Measurements from ENCODE around the gene APOBEC3C.
"Not testable (repeated sequence)": the region's sequence is repeated elsewhere in the genome, so short reads cannot be mapped to it uniquely, and the experiment has no call there.

APOBEC3C gene

DNA sequence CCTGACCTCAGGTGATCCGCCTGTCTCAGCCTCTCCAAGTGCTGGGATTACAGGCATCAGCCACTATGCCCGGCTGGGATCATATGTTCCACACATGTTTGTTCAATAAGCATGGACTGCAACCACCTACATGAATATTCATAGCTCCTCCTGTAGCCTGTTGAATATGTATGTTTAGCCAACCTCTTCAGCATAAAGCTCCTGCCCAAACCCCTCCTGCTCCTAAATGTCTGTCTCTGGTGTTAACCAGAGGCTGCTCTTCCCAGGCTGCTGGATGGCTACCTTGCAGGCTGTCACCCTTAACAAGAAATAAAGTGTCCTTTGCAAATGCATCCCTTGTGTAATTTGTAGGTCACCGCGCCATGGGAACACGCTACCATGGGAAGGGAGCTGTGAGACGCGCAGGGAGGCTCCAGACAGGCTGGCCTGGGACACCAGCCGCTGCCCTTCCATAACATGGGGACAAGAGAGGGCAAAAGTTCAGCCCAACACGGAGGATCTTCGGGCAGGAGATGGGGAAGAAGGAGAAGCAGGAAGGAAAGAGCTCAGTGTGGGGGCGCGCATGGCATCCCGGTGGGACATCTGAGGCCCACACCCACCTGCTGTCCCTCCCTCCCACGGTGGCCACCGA lies 6.1 kb downstream of the APOBEC3C start:
- not testable (repeated sequence) for DNase-seq (ENCODE audit: low read depth in 3 of 3)

DNA sequence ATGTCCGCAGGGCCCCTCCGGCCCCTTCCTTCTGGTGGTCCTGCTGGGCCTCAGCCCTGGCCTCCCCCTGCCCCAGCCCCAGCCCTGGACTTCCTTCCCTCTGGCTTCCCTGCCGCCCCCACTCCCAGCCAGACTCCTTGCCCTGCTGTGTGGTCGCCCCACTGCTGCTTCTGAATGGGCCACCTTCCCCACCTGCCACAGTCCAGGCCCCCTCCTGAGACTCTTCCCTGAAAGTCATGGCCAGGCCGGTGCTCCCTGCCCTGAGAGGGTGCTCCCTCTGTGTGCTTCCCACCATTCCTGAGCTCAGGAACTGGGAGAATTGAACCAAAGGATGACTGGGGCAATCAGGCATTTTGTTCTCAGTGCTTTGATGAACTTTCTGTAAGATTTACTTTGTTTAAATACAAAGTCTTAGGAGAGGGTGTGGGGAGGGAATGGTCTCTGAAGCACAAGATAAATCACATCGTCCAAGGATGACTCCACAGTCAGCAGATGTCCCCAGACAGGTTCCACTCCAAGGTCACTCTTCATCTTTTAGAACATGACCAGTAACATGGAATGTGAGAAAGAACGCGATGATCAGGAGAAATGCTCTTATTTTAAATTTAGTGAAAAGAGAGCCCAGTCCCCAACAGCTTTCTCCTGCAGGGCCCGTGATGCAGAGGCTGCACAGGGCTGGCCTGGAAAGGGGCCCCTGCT lies 7.6 kb downstream of the APOBEC3C start:
- DNase-seq (ENCODE audit: low read depth in 3 of 3) = no peak

DNA sequence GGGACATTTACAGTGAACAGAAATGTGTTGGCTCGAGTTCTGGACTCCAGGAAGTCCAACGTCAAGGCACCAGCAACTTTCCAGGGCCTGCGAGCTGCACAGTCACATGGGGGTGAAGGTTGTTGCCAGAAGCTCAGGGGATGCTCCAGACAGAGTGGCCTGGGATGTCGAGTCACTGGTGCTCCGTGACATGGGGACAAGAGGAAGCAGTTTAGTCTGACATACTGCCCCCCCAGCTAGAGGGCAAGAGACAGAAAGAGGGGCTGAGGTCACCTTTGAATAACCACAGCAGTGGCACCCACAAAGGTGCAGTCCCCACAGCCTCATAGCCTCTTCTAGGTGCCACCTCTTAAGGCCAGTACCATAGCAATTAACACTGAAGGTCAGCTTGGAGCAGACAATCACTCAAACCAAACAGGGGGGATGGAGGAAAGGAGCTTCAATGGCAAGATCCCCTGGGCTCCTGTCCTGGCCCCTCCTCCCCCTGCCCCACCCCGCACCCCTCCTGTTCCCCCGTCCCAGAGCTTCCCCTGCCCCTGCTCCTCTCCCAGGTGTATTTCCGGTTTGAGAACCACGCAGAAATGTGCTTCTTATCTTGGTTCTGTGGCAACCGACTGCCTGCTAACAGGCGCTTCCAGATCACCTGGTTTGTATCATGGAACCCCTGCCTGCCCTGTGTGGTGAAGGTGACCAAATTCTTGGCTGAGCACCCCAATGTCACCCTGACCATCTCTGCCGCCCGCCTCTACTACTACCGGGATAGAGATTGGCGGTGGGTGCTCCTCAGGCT lies 10.7 kb downstream of the APOBEC3C start:
- DNase-seq (ENCODE audit: low read depth in 3 of 3) = no peak

- no peak for DNase-seq (ENCODE audit: low read depth in 3 of 3)
Measured at GRCh38 chr22:39026509-39027150, 12.6 kb downstream of the APOBEC3C start.

- DNase-seq (ENCODE audit: low read depth in 3 of 3) = no peak
Measured at GRCh38 chr22:39027717-39028116, 13.7 kb downstream of the APOBEC3C start.

GRCh38 chr22:39028281-39028680 lies 14.2 kb downstream of the APOBEC3C start:
- DNase-seq (ENCODE audit: low read depth in 3 of 3) = no peak

DNA sequence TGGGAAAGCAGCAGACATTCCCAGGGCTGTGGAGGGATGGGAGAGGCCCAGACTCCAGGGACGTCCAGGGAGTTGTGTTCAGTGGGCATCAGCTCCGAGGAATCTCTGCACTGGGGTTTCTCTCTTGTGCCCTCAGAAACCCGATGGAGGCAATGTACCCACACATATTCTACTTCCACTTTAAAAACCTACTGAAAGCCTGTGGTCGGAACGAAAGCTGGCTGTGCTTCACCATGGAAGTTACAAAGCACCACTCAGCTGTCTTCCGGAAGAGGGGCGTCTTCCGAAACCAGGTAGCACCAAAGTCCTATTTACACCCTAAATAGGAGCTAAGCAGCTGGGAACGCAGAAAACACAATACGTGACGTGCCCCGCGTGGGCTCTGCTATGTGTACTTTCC lies 15.2 kb downstream of the APOBEC3C start:
- DNase-seq (ENCODE audit: low read depth in 3 of 3) = no peak

DNA sequence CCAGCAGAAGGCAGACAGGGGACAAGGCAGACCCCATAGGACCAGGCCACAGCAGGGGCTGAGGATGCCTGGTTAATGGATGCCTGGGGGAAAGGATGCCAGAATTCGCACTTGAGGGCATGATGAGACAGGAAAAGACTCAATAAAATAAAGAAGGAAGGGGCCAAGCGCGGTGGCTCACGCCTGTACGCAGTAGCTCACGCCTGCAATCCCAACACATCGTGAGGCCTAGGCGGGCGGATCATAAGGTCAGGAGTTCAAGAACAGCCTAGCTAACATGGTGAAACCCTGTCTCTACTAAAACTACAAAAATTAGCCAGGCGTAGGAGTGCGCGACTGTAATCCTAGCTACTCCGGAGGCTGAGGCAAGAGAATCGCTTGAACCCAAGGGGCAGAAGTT lies 16.6 kb downstream of the APOBEC3C start:
- no peak for DNase-seq (ENCODE audit: low read depth in 3 of 3)

DNA sequence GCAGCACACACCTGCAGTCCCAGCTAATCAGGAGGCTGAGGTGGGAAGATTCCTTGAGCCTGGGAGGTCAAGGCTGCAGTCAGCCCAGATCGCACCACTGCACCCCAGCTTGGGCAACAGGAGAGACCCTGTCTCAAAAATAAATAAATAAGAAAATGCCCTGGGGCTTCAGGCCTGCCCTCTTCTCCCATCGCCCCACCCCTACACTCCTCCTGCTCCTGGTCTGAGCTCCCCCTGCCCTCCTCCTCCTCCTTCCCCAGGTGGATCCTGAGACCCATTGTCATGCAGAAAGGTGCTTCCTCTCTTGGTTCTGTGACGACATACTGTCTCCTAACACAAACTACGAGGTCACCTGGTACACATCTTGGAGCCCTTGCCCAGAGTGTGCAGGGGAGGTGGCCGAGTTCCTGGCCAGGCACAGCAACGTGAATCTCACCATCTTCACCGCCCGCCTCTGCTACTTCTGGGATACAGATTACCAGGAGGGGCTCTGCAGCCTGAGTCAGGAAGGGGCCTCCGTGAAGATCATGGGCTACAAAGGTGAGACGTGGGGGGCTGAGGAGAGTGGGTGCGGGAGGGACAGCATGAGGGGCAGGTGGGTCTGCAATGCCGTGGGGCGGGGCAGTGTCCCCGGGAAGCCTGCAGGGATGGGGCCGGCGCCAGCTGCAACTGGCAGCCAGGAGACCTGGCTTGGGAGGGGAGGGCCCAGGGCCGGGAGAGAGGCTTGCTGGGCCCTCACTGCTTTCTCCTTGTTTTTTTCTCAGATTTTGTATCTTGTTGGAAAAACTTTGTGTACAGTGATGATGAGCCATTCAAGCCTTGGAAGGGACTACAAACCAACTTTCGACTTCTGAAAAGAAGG lies 17.6 kb downstream of the APOBEC3C start:
- DNase-seq (ENCODE audit: low read depth in 3 of 3) = not testable (repeated sequence)

- DNase-seq (ENCODE audit: low read depth in 3 of 3) = not testable (repeated sequence)
Measured at GRCh38 chr22:39037071-39037470, 23.0 kb downstream of the APOBEC3C start.

DNA sequence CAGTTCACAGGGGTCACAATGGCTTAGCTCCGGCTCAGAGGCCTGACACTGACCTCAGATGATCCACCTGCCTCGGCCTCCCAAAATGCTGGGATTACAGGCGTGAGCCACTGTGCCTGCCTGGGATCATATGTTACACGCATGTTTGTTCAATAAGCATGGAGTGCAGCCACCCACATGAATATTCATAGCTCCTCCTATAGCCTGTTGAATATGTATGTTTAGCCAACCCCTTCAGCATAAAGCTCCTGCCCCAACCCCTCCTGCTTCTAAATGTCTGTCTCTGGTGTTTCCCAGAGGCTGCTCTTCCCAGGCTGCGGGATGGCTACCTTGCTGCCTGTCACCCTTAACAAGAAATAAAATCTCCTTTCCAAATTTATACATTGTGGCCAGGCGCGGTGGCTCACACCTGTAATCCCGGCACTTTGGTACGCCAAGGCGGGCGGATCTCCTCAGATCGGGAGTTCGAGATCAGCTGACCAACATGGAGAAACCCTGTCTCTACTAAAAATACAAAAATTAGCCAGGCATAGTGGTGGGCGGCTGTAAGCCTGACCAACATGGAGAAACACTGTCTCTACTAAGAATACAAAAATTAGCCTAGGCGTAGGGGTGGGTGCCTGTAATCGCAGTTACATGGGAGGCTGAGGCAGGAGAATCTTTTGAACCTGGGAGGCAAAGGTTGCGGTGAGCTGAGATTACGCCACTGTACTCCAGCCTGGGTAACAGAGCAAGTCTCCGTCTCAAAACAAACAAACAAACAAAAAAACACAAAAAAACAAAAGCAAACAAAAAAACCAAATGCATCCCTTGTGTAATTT lies 25.5 kb downstream of the APOBEC3C start:
- no peak for DNase-seq (ENCODE audit: low read depth in 3 of 3)

- DNase-seq (ENCODE audit: low read depth in 3 of 3) = not testable (repeated sequence)
Measured at GRCh38 chr22:39040155-39040537, 26.1 kb downstream of the APOBEC3C start.

- peak in 2 of 3 experiments; percentile 40 to 42 for DNase-seq (ENCODE audit: low read depth in 3 of 3)
Measured at GRCh38 chr22:39040538-39041296, 26.7 kb downstream of the APOBEC3C start, which contains the start of gene APOBEC3F. TSS of gene APOBEC3F (plus strand) at chr22:39040864. CDS start at chr22:39040961, 97 bp downstream.

- no peak for DNase-seq (ENCODE audit: low read depth in 3 of 3)
Measured at GRCh38 chr22:39041908-39042307, 27.9 kb downstream of the APOBEC3C start.

DNA sequence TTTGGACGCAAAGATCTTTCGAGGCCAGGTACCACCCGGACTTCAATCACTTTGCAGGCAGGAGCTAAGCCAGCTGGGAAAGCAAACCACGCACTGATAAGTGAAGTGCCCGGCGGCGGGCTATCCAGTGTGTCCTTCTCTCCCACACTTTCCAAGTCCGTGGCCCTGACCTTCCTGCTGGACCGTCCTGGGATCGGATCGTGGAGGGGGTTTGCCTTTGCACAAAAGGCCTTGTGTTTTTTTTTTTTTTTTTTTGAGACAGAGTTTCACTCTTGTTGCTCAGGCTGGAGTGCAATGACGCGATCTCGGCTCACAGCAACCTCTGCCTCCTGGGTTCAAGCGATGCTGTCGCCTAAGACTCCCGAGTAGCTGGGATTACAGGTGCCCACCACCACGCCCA lies 29.0 kb downstream of the APOBEC3C start:
- not testable (repeated sequence) for DNase-seq (ENCODE audit: low read depth in 3 of 3)

DNA sequence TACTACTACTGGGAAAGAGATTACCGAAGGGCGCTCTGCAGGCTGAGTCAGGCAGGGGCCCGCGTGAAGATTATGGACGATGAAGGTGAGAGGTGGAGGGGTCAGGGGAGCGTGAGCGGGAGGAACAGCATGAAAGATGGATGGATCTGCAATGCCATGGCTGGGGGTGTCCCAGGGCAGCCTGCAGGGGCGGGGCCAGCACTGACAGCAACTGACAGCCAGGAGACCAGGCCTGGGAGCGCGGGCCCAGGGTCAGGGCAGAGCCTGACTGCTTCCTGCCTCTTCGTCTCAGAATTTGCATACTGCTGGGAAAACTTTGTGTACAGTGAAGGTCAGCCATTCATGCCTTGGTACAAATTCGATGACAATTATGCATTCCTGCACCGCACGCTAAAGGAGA lies 31.1 kb downstream of the APOBEC3C start:
- DNase-seq (ENCODE audit: low read depth in 3 of 3) = not testable (repeated sequence)

GRCh38 chr22:39049486-39049885 lies 35.4 kb downstream of the APOBEC3C start:
- DNase-seq (ENCODE audit: low read depth in 3 of 3) = not testable (repeated sequence)

GRCh38 chr22:39051844-39052495 lies 37.9 kb downstream of the APOBEC3C start:
- not testable (repeated sequence) for DNase-seq (ENCODE audit: low read depth in 3 of 3)

DNA sequence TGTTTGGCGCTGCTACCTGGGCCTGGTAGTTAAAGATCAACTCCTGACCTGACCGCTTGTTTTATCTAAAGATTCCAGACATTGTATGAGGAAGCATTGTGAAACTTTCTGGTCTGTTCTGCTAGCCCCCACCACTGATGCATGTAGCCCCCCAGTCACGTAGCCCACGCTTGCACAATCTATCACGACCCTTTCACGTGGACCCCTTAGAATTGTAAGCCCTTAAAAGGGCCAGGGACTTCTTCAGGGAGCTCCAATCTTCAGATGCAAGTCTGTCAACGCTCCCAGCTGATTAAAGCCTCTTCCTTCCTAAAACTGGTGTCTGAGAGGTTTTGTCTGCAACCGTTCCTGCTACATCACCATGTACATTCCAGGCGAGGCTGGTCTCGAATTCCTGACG lies 41.6 kb downstream of the APOBEC3C start:
- DNase-seq (ENCODE audit: low read depth in 3 of 3) = no peak

All from stimulated activated CD4-positive, alpha-beta T cell treated with anti-CD3 and anti-CD28 coated beads, TNF-alpha, amount 100 ng/mL, for 4 hours (primary cell).